Skeletal muscle tissue (tissue), 4 donors: ENCODE measurements around the gene CRISPLD2. TPM values are rescaled to one million over a fixed set of nuclear protein-coding genes. Genes with fewer than 3 reads are reported as not detected.

Experiments used
- H3K27ac ChIP-seq: one replicate; pipeline ENCODE4 v1.7.0; 2013; ENCODE audit warnings: mild to moderate bottlenecking, low read depth, low read length, inconsistent platforms
- H3K27me3 ChIP-seq, 3 donors: one replicate each; pipeline ENCODE4 v1.7.0; 2013; ENCODE audit warnings: low read length in 3 of 3; ENCODE audit not compliant: control insufficient read depth in 3 of 3, insufficient read depth in 3 of 3
- H3K36me3 ChIP-seq, 3 donors: one replicate each; pipeline ENCODE4 v1.7.0; 2013; ENCODE audit warnings: low read length in 3 of 3; ENCODE audit not compliant: control insufficient read depth in 3 of 3, insufficient read depth in 3 of 3
- H3K4me1 ChIP-seq, 3 donors: one replicate each; pipeline ENCODE4 v1.7.0; 2013; ENCODE audit warnings: low read length in 3 of 3, mild to moderate bottlenecking in 3 of 3; ENCODE audit not compliant: control insufficient read depth in 3 of 3, insufficient read depth in 3 of 3
- H3K4me3 ChIP-seq, 3 donors: one replicate each; pipeline ENCODE4 v1.7.0; 2013; ENCODE audit warnings: low read length in 3 of 3
- H3K9ac ChIP-seq, 3 donors: one replicate each; pipeline ENCODE4 v1.7.0; 2013; ENCODE audit warnings: low read length in 3 of 3, mild to moderate bottlenecking in 3 of 3, moderate library complexity in 2 of 3, low read depth in 1 of 3
- H3K9me3 ChIP-seq, 3 donors: one replicate each; pipeline ENCODE4 v1.7.0; 2013; ENCODE audit warnings: low read length in 3 of 3; ENCODE audit not compliant: control insufficient read depth in 3 of 3
- total RNA-seq: library from RNA; depleted of rRNA; stranded (reverse); fragments of >200 nt; gene quantifications from one replicate; pipeline ENCODE4 v1.2.3, GENCODE V29; 2014
- donor health status: Osteomylitis.

Gene CRISPLD2
- total RNA-seq, 1 donor from 2014 or later = 7.3 TPM

- H3K9me3 ChIP-seq = no peaks in the 10 kb centered on the region
- no peak overlapping the region for H3K27ac ChIP-seq
- no peak overlapping the region for H3K9ac ChIP-seq
- no peaks in the 10 kb centered on the region for H3K27me3 ChIP-seq
- H3K4me1 ChIP-seq = no peaks in the 10 kb centered on the region
- no peaks in the 10 kb centered on the region for H3K36me3 ChIP-seq
- H3K4me3 ChIP-seq = no peak overlapping the region
These were observed 33.8 kb upstream of the CRISPLD2 start for GRCh38 chr16:84785843-84786581.

- no peaks in the 10 kb centered on the region for H3K4me1 ChIP-seq
- no peak overlapping the region for H3K9ac ChIP-seq
- H3K27ac ChIP-seq = no peak overlapping the region
- H3K9me3 ChIP-seq = no peaks in the 10 kb centered on the region
- H3K36me3 ChIP-seq = no peaks in the 10 kb centered on the region
- no peaks in the 10 kb centered on the region for H3K27me3 ChIP-seq
- H3K4me3 ChIP-seq = no peak overlapping the region
These were observed 33.1 kb upstream of the CRISPLD2 start for GRCh38 chr16:84786605-84787262.

- H3K27me3 ChIP-seq = no peaks in the 10 kb centered on the region
- H3K4me1 ChIP-seq = no peaks in the 10 kb centered on the region
- H3K9me3 ChIP-seq = no peaks in the 10 kb centered on the region
- no peak overlapping the region for H3K9ac ChIP-seq
- H3K36me3 ChIP-seq = no peaks in the 10 kb centered on the region
- H3K27ac ChIP-seq = no peak overlapping the region
- H3K4me3 ChIP-seq = no peak overlapping the region
These were observed 32.5 kb upstream of the CRISPLD2 start for GRCh38 chr16:84787263-84787622.

- H3K9me3 ChIP-seq = no peaks in the 10 kb centered on the region
- H3K36me3 ChIP-seq = no peaks in the 10 kb centered on the region
- H3K9ac ChIP-seq = no peak overlapping the region
- no peak overlapping the region for H3K27ac ChIP-seq
- H3K4me1 ChIP-seq = no peaks in the 10 kb centered on the region
- no peak overlapping the region for H3K4me3 ChIP-seq
- H3K27me3 ChIP-seq = no peaks in the 10 kb centered on the region
These were observed 30.8 kb upstream of the CRISPLD2 start for GRCh38 chr16:84788920-84789391.

- Histone ChIP-seq H3K4me3 (no peak overlapping the region), H3K27me3 (no peaks in the 10 kb centered on the region), H3K4me1 (peaks cover 0 to 2% (median under 1%) of the 10 kb centered on the region in 3 donors), H3K9me3 (no peaks in the 10 kb centered on the region), H3K27ac (no peak overlapping the region), H3K36me3 (no peaks in the 10 kb centered on the region), H3K9ac (no peak overlapping the region)
These were observed 30.4 kb upstream of the CRISPLD2 start for GRCh38 chr16:84789431-84789830.

GRCh38 chr16:84790301-84790700 is 29.5 kb upstream of the CRISPLD2 start:
- Histone ChIP-seq H3K4me3 (no peak overlapping the region), H3K36me3 (no peaks in the 10 kb centered on the region), H3K9me3 (no peaks in the 10 kb centered on the region), H3K27me3 (no peaks in the 10 kb centered on the region), H3K9ac (no peak overlapping the region), H3K4me1 (peaks cover 0 to 4% (median 4%) of the 10 kb centered on the region in 3 donors), H3K27ac (no peak overlapping the region)

GRCh38 chr16:84791088-84791487 is 28.7 kb upstream of the CRISPLD2 start:
- no peak overlapping the region for H3K9ac ChIP-seq
- no peaks in the 10 kb centered on the region for H3K27me3 ChIP-seq

GRCh38 chr16:84791501-84791900 is 28.3 kb upstream of the CRISPLD2 start:
- Histone ChIP-seq H3K9ac (no peak overlapping the region), H3K27me3 (no peaks in the 10 kb centered on the region), H3K27ac (no peak overlapping the region), H3K36me3 (peaks cover 0 to 2% (median 0%) of the 10 kb centered on the region in 3 donors), H3K4me3 (no peak overlapping the region), H3K4me1 (peaks cover 0 to 6% (median 4%) of the 10 kb centered on the region in 3 donors), H3K9me3 (no peaks in the 10 kb centered on the region)

More at GRCh38 chr16:84791088-84791487, 28.7 kb upstream of the CRISPLD2 start:
- Histone ChIP-seq H3K27ac (no peak overlapping the region), H3K9me3 (no peaks in the 10 kb centered on the region), H3K36me3 (peaks cover 0 to 2% (median 0%) of the 10 kb centered on the region in 3 donors), H3K4me3 (no peak overlapping the region), H3K4me1 (peaks cover 0 to 6% (median 4%) of the 10 kb centered on the region in 3 donors)

- Histone ChIP-seq H3K4me1 (peaks cover 0 to 6% (median 4%) of the 10 kb centered on the region in 3 donors), H3K9ac (no peak overlapping the region), H3K9me3 (no peaks in the 10 kb centered on the region), H3K4me3 (no peak overlapping the region), H3K27me3 (no peaks in the 10 kb centered on the region), H3K36me3 (peaks cover 0 to 2% (median 0%) of the 10 kb centered on the region in 3 donors), H3K27ac (no peak overlapping the region)
These were observed 25.6 kb upstream of the CRISPLD2 start for GRCh38 chr16:84794186-84794585.

- Histone ChIP-seq H3K9ac (no peak overlapping the region), H3K36me3 (peaks cover 0 to 2% (median 0%) of the 10 kb centered on the region in 3 donors), H3K27me3 (no peaks in the 10 kb centered on the region), H3K4me1 (peaks cover 0 to 6% (median 4%) of the 10 kb centered on the region in 3 donors), H3K4me3 (no peak overlapping the region), H3K9me3 (no peaks in the 10 kb centered on the region), H3K27ac (peak overlapping the region; percentile 74)
These were observed 25.2 kb upstream of the CRISPLD2 start for GRCh38 chr16:84794626-84795025.
